SIG-M5 treated with dmso at 0.1 percent for 504 hours (cell line): ENCODE measurements around the gene ALG8.
"Not testable (repeated sequence)": the region's sequence is repeated elsewhere in the genome, so short reads cannot be mapped to it uniquely, and the experiment has no call there.

Source experiments
- DNase-seq: peaks from one replicate; lab custom pipeline; 2025; ENCODE audit not compliant: unreplicated experiment; lab: John Stamatoyannopoulos, UW

ALG8 gene

GRCh38 chr11:78072455-78072854 is 67.0 kb downstream of the ALG8 start:
- no peak for DNase-seq

DNA sequence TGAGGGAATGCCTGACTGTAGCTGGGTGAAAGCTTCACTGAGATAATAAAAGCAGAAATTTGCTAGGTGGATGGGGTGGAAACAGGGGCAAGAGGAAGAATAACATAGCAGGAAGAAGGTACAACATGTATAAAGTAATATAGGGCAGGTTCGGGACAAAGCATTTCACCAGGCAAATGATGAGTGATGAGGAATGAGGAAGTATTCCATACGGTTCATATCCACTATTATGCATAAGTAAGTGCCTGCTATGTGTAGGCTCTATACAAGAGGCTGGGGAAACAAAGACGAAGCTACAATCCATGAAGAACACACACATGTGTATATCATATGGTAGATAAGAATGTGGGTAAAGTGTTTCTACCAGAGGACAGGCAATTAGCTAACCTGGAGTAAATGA is 67.7 kb downstream of the ALG8 start:
- no peak for DNase-seq

DNA sequence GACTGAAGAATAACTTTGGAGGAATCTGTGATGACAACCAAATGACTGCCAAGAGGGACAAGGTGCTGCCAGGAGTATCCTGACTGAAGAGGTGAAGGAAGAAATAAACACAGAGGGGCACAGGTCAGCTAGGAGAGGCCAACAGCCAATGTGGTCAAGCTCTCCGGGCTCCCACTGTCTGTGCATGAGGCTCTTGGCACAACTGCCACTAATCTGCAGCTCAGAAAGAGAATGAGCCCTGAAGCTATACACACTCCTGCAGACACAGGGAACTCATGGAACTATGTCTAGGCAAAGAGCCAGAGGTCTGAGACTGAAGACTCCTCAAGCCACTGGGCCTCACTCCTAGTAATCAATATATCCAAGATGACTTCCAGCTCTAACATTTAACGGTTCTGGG is 68.8 kb downstream of the ALG8 start:
- DNase-seq = no peak

DNA sequence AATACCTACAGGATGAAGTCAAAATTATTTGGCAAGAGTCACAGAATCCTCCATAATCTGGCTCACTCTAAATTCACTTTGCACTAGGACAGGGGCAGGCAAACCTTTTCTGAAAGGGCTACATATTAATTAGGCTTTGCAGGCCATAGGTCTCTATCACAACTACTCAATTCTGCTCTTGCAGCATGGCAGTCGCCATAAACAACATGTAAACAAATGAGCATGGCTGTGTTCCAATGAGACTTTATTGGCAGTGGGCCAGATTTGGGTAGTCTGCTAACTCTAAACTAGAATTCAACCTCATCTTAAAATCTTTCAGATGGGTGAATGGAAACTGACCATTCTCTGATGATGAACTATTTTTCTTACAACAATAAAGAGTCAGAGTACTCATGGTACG is 70.0 kb downstream of the ALG8 start:
- no peak for DNase-seq

GRCh38 chr11:78067704-78068103 is 71.7 kb downstream of the ALG8 start:
- DNase-seq = no peak

DNA sequence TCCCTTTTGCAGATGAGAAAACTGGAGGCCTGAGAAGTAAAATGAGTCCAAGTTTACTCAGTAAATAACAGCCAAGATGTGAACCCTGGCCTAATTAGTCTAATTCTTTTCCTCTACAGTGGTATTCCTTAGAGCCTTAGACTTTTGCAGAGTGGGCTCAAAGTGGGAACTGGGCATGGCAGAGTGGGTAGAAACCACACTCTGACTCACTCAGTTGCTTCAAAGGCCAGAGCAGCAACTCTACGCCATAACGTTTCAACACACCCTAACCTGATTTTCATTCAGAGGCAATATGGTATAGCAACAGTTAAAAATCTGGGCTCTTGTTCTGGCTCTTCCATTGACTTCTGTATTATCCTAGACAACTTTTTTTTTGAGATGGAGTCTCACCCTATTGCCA is 73.0 kb downstream of the ALG8 start:
- DNase-seq = peak; percentile 49

GRCh38 chr11:78065203-78065602 is 74.2 kb downstream of the ALG8 start:
- no peak for DNase-seq

- DNase-seq = no peak
These were observed 75.8 kb downstream of the ALG8 start, which contains the start of gene THRSP for GRCh38 chr11:78063440-78064181. TSS of gene THRSP (plus strand) at chr11:78063861. CDS start at chr11:78063882, 21 bp downstream.

DNA sequence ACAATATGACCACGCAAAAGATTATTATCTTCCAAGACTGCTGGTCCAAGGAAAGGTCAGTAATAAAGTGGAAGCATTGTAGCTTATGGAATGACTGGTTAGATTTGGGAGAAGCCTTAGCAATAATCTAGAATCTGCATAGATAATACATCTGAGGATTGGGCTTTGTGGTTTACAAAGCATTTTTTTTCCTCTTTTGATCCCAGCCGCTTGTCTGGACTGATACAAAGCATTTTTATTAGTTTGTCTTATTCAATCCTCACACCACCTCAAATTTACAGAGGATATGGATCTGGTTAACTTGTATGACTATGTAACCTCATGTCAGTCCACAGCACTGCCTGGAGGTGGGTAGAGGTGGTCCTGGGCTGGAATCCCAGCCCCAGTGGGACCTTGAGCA is 76.8 kb downstream of the ALG8 start:
- DNase-seq = no peak

- no peak for DNase-seq
These were observed 77.5 kb downstream of the ALG8 start for GRCh38 chr11:78061921-78062311.

DNA sequence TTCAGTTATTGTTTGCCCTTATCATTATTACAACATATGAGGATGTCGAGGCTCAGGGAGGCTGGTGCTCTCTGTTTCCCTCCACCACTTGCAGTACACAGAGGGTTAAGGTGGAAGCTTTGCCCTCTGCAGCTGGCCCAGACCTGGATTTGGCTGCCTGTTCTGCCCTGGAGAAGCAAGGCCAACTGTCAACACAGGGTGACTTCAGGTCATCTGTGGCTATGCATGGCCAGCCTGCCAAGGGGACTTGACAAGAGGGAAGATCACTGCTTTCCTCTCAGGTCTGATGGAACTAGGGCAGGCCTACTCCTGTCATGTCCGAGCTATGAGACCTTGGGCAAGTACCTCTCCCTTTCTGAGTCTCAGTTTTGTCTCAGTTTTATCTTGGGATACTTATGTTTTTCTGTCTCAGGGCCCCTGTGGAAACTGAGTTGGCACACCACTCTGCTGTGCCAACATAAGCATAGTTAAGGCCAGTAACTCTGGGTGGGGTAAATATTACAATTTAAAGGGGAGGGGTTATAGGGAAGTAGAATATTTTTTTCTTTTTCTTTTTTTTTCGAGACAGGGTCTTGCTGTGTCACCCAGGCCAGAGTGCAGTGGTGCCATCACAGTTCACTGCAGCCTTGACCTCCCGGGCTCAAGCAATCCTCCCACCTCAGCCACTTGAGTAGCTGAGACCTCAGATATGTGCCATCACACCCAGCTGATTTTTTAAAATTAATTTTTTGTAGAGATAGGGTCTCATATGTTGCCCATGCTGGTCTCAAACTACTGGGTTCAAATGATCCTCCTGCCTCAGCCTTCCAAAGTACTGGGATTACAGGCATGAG is 78.1 kb downstream of the ALG8 start:
- DNase-seq = no peak

DNA sequence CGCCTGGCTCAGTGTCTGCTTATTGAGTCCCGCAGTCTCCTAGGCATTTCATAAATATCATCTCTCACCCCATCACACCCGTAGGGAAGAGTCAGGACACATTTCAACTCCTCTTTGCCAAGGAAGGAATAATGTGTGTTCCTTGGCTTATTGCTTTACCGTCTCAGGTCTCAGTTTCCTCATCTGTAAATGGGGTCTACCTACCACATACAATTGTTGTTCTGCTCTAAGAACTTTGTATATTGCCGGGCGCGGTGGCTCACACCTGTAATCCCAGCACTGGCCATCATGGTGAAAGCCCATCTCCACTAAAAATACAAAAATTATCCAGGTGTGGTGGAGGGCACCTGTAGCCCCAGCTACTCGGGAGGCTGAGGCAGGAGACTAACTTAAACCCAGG is 78.9 kb downstream of the ALG8 start:
- no peak for DNase-seq

DNA sequence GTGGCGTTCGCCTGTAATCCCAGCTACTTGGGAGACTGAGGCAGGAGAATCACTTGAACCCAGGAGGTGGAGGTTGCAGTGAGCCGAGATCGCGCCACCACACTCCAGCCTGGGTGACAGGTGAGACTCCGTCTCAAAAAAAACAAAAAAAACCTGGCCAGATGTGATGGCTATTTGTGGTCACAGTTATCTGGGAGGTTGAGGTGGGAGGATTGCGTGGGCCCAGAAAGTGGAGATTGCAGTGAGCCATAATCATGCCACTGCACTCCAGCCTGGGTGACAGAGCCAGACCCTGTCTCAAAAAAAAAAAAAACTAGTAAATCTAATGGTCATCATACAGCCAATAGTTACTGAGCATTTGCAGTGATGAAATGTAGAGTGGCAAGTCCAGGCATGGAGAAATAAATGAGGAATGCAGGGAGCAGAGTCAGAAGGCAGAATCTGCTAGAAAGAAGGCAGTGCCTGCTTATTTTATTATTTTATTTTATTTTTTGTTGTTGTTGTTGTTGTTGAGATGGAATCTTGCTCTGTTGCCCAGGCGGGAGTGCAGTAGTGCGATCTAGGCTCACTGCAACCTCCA is 79.6 kb downstream of the ALG8 start:
- DNase-seq = not testable (repeated sequence)

GRCh38 chr11:78057462-78058055 is 81.9 kb downstream of the ALG8 start:
- DNase-seq = no peak

DNA sequence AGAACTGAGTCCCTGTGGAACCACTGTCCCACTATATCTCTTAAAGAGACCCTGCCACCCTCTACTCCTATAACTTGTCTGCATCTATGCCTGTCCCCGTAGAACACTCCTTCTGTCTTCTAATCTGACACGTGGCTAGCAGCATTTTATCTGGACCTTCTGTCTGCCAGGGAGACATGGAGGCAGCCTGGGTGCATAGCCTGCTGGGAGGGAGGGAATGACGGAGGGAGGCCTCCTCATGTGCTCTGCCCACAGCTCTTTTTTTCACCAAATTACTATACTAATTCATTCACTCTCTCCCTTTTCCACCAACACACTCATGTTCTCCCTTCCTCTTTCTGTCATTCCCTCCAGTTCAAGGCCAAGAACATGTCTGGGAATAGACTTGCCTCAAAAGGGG is 83.3 kb downstream of the ALG8 start:
- no peak for DNase-seq

DNA sequence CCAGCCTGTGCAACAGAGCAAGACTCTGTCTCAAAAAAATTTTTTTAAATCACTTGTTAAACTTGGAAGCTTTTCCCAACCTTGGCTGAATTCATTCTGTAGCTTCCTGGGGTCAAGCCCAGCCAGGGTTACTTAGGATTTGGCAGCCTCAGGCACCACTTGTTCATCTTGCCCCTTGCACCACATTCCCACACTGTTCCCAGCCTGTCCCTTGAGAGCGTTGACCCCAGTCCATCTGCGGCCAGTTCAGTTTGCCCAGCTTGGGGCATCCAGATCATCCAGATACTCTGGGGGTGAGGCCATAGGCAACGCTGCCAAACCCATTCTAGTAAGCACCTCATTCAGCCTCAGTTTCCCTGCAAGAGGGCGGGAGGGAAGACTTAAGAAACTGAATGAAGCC is 84.5 kb downstream of the ALG8 start:
- no peak for DNase-seq

GRCh38 chr11:78050964-78051831 is 88.2 kb downstream of the ALG8 start:
- DNase-seq = no peak
